ENCODE results near the gene NAT16. TPM values are rescaled to one million over a fixed set of nuclear protein-coding genes. Genes with fewer than 3 reads are reported as not detected.

Gene NAT16
- total and polyA plus RNA-seq, 2 of the 8 experiments (the other 6 are each of a cell fraction or from before 2014, with no cell fraction given): 0.26 to 0.84 TPM

DNA sequence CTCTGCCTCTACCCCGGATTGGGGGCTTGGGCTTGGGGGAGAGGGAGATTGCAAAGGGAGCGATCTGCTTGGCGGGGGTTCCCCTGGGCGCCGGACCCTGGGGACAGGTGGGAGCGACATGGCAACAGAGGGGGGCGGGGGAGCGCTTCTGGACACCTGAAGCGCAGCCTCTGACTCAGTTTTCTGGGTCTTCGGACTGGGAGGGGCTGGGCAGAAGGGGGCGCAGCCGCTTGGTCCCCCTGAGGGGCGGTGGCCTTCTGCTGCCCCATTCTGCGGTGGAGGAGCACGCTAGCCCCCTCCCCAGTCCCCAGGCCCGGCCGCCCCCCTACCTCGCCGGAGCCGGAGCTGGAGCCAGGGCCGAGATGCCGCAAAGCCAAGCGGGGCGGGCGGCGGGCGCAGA is 380 bp downstream of the NAT16 start:
- H4K8ac ChIP-seq (ENCODE audit: extremely low read depth, insufficient read depth, low read length): peak overlapping the region; percentile 10; the same call in 1 of the 2 replicates
- FAIRE-seq (no peak), DNase-seq (ENCODE audit: low read depth in 1 of 2, low spot score in 2 of 2) (no peak)
- no peaks in the 10 kb centered on the region for H4K20me1 ChIP-seq (replicated peaks in 1 of 2; ENCODE audit: control insufficient read depth in 1 of 2, insufficient read depth in 2 of 2, low read length in 2 of 2)
- peaks cover 17% of the 10 kb centered on the region; the same call in 1 of the 2 replicates for H3K23me2 ChIP-seq (ENCODE audit: low read depth, low read length)
- no peak overlapping the region for H2AK5ac ChIP-seq (ENCODE audit: low read depth, low read length)
- H4K91ac ChIP-seq (replicated peaks; ENCODE audit: insufficient read length, low read length): no peak overlapping the region
- H3K14ac ChIP-seq (ENCODE audit: insufficient read length): no peak overlapping the region
- peak overlapping the region; percentile 13 for H3K56ac ChIP-seq (replicated peaks; ENCODE audit: insufficient read length, low read depth, low read length)
- no peak overlapping the region; the same call in 1 of the 2 replicates for H3K18ac ChIP-seq (ENCODE audit: extremely low read depth, low read length)
- H3K4me3 ChIP-seq (ENCODE audit: extremely low read depth in 1 of 4, insufficient read depth in 2 of 4, low read depth in 3 of 4, low read length in 4 of 4): peak overlapping the region; percentile 63 to 77 (median 68)
- H3K4ac ChIP-seq (replicated peaks; ENCODE audit: insufficient read length, low read depth, low read length): no peak overlapping the region
- no peak overlapping the region; the same call in 1 of the 2 replicates for H2AFZ ChIP-seq (ENCODE audit: low read length)
- H3K9ac ChIP-seq (replicated peaks in 1 of 4; ENCODE audit: extremely low read depth in 1 of 4, low read depth in 3 of 4, low read length in 3 of 4): no peak overlapping the region
- H3K4me2 ChIP-seq (ENCODE audit: insufficient read depth in 1 of 2, low read depth in 2 of 2, low read length in 2 of 2): peak overlapping the region; percentile 90
- no peaks in the 10 kb centered on the region for H3K79me2 ChIP-seq (ENCODE audit: control insufficient read depth in 1 of 2, insufficient read depth in 2 of 2, low read length in 2 of 2)
- no peak overlapping the region for H4K5ac ChIP-seq (ENCODE audit: insufficient read length, low read depth, low read length)
- no peak overlapping the region for H2BK120ac ChIP-seq (replicated peaks; ENCODE audit: low read depth, low read length)
- TF ChIP-seq KDM4A (IDR thresholded peaks at IDR 0.05; ENCODE audit: low read depth, low read length, severe bottlenecking): peak; percentile 29
- no peak for TF ChIP-seq CBX5 (IDR thresholded peaks at IDR 0.05; ENCODE audit: low read depth, low read length)
- no peak overlapping the region for H2BK12ac ChIP-seq (ENCODE audit: low read depth, low read length)
- no peak overlapping the region for H3K23ac ChIP-seq (ENCODE audit: insufficient read length)
- POLR2A ChIA-PET (ENCODE audit: partially characterized antibody): interaction anchor here (1.0 to 1.3 kb wide), 2 partner anchors 18 to 20 kb away, joined by 3 to 4 read pairs; no protein-coding TSS in a partner anchor
- no peaks in the 10 kb centered on the region for H3K9me3 ChIP-seq (ENCODE audit: insufficient read depth in 2 of 2, low read depth in 1 of 2, low read length in 1 of 2)
- H2BK20ac ChIP-seq (ENCODE audit: low read length): no peak overlapping the region
- CTCF ChIA-PET (ENCODE audit: partially characterized antibody): interaction anchor here (0.7 to 1.2 kb wide), 2 partner anchors 9 to 11 kb away, joined by 3 to 8 read pairs; no protein-coding TSS in a partner anchor
- no peaks in the 10 kb centered on the region for H3K79me1 ChIP-seq (ENCODE audit: low read depth, low read length)
- H2BK5ac ChIP-seq (ENCODE audit: low read depth, low read length): no peak overlapping the region
- no peak overlapping the region for H2BK15ac ChIP-seq (ENCODE audit: low read length)
- peaks cover 0 to 7% (median 3%) of the 10 kb centered on the region in 4 experiments; a peak in 6 of 7 replicates for H3K4me1 ChIP-seq (replicated peaks in 1 of 4; ENCODE audit: control insufficient read depth in 3 of 4, insufficient read depth in 4 of 4, low read length in 3 of 4)
- no peak overlapping the region for H3K27ac ChIP-seq (ENCODE audit: low read depth, low read length)
- no peaks in the 10 kb centered on the region for H3K36me3 ChIP-seq (ENCODE audit: control insufficient read depth in 2 of 4, insufficient read depth in 4 of 4, low read length in 3 of 4)
- peaks cover 25 to 63% (median 54%) of the 10 kb centered on the region in 4 experiments for H3K27me3 ChIP-seq (replicated peaks in 1 of 4; ENCODE audit: control insufficient read depth in 3 of 4, extremely low read depth in 1 of 4, insufficient read depth in 3 of 4, low read length in 3 of 4)
- no CpG with 5 or more reads among the region's 27 CpGs for WGBS, 2 experiments (ENCODE audit: extremely low coverage in 1 of 2, insufficient coverage in 1 of 2, insufficient read length in 1 of 2, insufficient replicate concordance in 2 of 2, low coverage in 1 of 2, low lambda C conversion rate in 2 of 2, missing lambda C conversion rate in 1 of 2)

All from H1 (cell line).